HepG2 (cell line): Measurements from ENCODE around the gene FAM193A.

Experiments used
- FOXM1 ChIP-seq: sonication (generic); formaldehyde crosslinking; IDR thresholded peaks from 2 replicates; pipeline ENCODE4 v1.5.0; 2020; ENCODE audit warnings: missing genetic modification reagents
- POLR2A ChIP-seq, 2 experiments: IDR thresholded peaks; 2 replicates each; pipeline ENCODE4 v1.6.1; 2011; ENCODE audit warnings: low read depth in 2 of 2, low read length in 2 of 2, mild to moderate bottlenecking in 1 of 2, moderate library complexity in 1 of 2; ENCODE audit not compliant: insufficient read depth in 1 of 2
- SMAD1 ChIP-seq: sonication (generic); formaldehyde crosslinking; IDR thresholded peaks from 2 replicates; pipeline ENCODE4 v1.4.0; 2020; ENCODE audit warnings: missing genetic modification reagents, low read depth, mild to moderate bottlenecking, borderline replicate concordance
- TF ChIP-seq, protein P1 (sequence below): sonication (generic); formaldehyde crosslinking; IDR thresholded peaks from 2 replicates; pipeline ENCODE4 v1.5.0; 2020; ENCODE audit warnings: mild to moderate bottlenecking, missing genetic modification reagents, moderate library complexity

DNA sequence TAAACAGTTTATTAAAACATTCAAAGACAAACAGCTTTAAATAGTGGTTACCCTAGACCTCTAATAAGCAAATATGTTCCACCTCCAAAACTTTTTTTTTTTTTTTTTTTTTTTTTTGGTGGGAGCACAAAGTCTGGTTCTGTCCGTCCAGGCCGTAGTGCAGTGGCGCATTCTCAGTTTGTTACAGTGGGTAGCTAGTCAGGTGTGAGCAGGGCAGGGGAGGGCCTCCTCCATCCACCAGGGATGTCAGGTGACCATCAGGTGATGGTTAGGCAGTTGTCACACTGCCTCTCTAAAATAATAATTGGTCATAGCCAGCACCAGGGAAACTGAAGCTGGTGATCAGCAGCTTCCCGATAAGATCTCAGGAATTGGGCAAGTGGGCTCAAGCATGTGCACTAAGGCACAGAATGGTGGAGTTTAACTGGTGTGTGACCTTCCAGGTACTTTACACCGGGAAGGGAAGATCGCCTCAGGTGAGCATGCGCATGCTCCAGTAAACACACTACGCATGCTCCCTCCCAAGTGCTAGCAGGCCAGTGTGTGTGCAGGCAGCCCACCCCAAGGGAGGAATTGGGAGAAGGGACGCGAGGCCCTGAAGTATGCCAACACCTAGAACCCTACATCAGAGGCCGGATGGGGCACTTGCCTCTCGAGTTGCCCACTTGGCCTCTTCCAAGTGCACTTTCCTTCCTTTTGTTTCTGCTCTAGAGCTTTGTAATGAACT lies 192.5 kb downstream of the FAM193A start:
- TF ChIP-seq, protein P1, sequence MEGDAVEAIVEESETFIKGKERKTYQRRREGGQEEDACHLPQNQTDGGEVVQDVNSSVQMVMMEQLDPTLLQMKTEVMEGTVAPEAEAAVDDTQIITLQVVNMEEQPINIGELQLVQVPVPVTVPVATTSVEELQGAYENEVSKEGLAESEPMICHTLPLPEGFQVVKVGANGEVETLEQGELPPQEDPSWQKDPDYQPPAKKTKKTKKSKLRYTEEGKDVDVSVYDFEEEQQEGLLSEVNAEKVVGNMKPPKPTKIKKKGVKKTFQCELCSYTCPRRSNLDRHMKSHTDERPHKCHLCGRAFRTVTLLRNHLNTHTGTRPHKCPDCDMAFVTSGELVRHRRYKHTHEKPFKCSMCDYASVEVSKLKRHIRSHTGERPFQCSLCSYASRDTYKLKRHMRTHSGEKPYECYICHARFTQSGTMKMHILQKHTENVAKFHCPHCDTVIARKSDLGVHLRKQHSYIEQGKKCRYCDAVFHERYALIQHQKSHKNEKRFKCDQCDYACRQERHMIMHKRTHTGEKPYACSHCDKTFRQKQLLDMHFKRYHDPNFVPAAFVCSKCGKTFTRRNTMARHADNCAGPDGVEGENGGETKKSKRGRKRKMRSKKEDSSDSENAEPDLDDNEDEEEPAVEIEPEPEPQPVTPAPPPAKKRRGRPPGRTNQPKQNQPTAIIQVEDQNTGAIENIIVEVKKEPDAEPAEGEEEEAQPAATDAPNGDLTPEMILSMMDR (CRISPR knock-in tag) = no peak
- no peak for TF ChIP-seq POLR2A (IDR thresholded peaks at IDR 0.05; ENCODE audit: insufficient read depth in 1 of 2, low read depth in 2 of 2, low read length in 2 of 2)
- no peak for TF ChIP-seq FOXM1 (CRISPR knock-in tag)
- no peak for TF ChIP-seq SMAD1 (CRISPR knock-in tag)
